Muscle of back (tissue), 10 donors: ENCODE data around the gene PAX5. TPM values are rescaled to one million over a fixed set of nuclear protein-coding genes. Genes with fewer than 3 reads are reported as not detected.

ENCODE experiments used
- polyA plus RNA-seq, 10 donors: library from polyadenylated mRNA; unstranded; fragments of 120-200 nt; gene quantifications; one replicate each; pipeline ENCODE4 v1.2.1, GENCODE V29; 2013; ENCODE audit not compliant: insufficient read length in 10 of 10

The PAX5 gene
- polyA plus RNA-seq, 10 donors: 0.01 to 0.50 (median 0.26) TPM

Other genes starting within 250 kb of the PAX5 start
- 10 to 100 TPM; 11.8 to 17.5 (median 13.2) TPM for gene ZCCHC7, start 86.3 kb upstream of the PAX5 start, polyA plus RNA-seq